Stimulated activated CD8-positive, alpha-beta memory T cell treated with anti-CD3 and anti-CD28 coated beads, Interleukin-15, amount 100 ng/mL, for 4 hours (primary cell): Measurements from ENCODE around the gene MESP2.
A peak's percentile ranks its signal among the peaks of the same experiment; 100 is the strongest.

Experiments used
- DNase-seq, 2 donors: peaks; one replicate each; pipeline ENCODE4 v3.0.0-alpha.2; 2020; ENCODE audit warnings: low read depth in 2 of 2

Gene MESP2

GRCh38 chr15:89755701-89756100 lies 20.4 kb upstream of the MESP2 start:
- no peak for DNase-seq

GRCh38 chr15:89756897-89757296 lies 19.2 kb upstream of the MESP2 start:
- DNase-seq: no peak

GRCh38 chr15:89758283-89758682 lies 17.8 kb upstream of the MESP2 start:
- DNase-seq: no peak

GRCh38 chr15:89758981-89759380 lies 17.2 kb upstream of the MESP2 start:
- no peak for DNase-seq

- DNase-seq: no peak
Observed at GRCh38 chr15:89759835-89760234, 16.3 kb upstream of the MESP2 start.

GRCh38 chr15:89760303-89761008 lies 15.7 kb upstream of the MESP2 start:
- DNase-seq: peak in 1 of 2 donors; percentile 26

GRCh38 chr15:89761009-89761831 lies 14.9 kb upstream of the MESP2 start:
- DNase-seq: no peak

- no peak for DNase-seq
Observed at GRCh38 chr15:89761929-89762328, 14.2 kb upstream of the MESP2 start.

- no peak for DNase-seq
Observed at GRCh38 chr15:89765694-89766093, 10.4 kb upstream of the MESP2 start.

GRCh38 chr15:89766357-89767311 lies 9.5 kb upstream of the MESP2 start:
- no peak for DNase-seq

- no peak for DNase-seq
Observed at GRCh38 chr15:89767411-89767915, 8.7 kb upstream of the MESP2 start.

GRCh38 chr15:89768071-89768500 lies 8.0 kb upstream of the MESP2 start:
- no peak for DNase-seq

GRCh38 chr15:89769366-89769765 lies 6.8 kb upstream of the MESP2 start:
- no peak for DNase-seq

GRCh38 chr15:89770041-89770440 lies 6.1 kb upstream of the MESP2 start:
- DNase-seq: no peak

GRCh38 chr15:89772932-89773583 lies 3.1 kb upstream of the MESP2 start:
- no peak for DNase-seq

GRCh38 chr15:89774492-89774891 lies 1.6 kb upstream of the MESP2 start:
- no peak for DNase-seq

- DNase-seq: no peak
Observed at GRCh38 chr15:89775815-89776214, 317 bp upstream of the MESP2 start.

GRCh38 chr15:89777073-89777751 lies 1.1 kb downstream of the MESP2 start:
- no peak for DNase-seq

GRCh38 chr15:89777782-89778380 lies 1.7 kb downstream of the MESP2 start:
- DNase-seq: no peak

- no peak for DNase-seq
Observed at GRCh38 chr15:89778861-89779260, 2.7 kb downstream of the MESP2 start.
